DOHH2 (cell line): ENCODE measurements around the gene LACTBL1.

Source experiments
- H3F3A ChIP-seq: fragments of 200-600 bp; sonication (generic), shearing (Covaris generic); 2 replicates; pipeline ENCODE4 v1.6.0; 2016; ENCODE audit warnings: antibody characterized with exemption, mild to moderate bottlenecking; ENCODE audit not compliant: control insufficient read depth, insufficient read depth
- H3K27ac ChIP-seq: fragments of 200-600 bp; sonication (generic); 2 replicates; pipeline ENCODE4 v1.5.1; 2014; ENCODE audit warnings: low read depth, mild to moderate bottlenecking, low read length, moderate library complexity
- H3K27me3 ChIP-seq: fragments of 200-600 bp; sonication (generic); 2 replicates; pipeline ENCODE4 v1.6.1; 2014; ENCODE audit warnings: mild to moderate bottlenecking, low read length, mixed read lengths; ENCODE audit not compliant: control insufficient read depth
- H3K36me3 ChIP-seq: fragments of 200-600 bp; sonication (generic); 2 replicates; pipeline ENCODE4 v1.6.1; 2014; ENCODE audit warnings: mild to moderate bottlenecking, low read length, moderate library complexity, mixed read lengths; ENCODE audit not compliant: control insufficient read depth
- H3K4me1 ChIP-seq: fragments of 200-600 bp; sonication (generic); 2 replicates; pipeline ENCODE4 v1.6.1; 2014; ENCODE audit warnings: mild to moderate bottlenecking, low read length, mixed read lengths; ENCODE audit not compliant: control insufficient read depth
- H3K4me2 ChIP-seq: fragments of 200-600 bp; sonication (generic); 2 replicates; pipeline ENCODE4 v1.6.0; 2014; ENCODE audit warnings: mild to moderate bottlenecking, low read length, moderate library complexity
- H3K4me3 ChIP-seq: fragments of 200-600 bp; sonication (generic); 2 replicates; pipeline ENCODE4 v1.5.1; 2014; ENCODE audit warnings: mild to moderate bottlenecking, low read length, mixed read lengths
- H3K79me2 ChIP-seq: fragments of 200-600 bp; sonication (generic); 2 replicates; pipeline ENCODE4 v1.6.1; 2014; ENCODE audit warnings: mild to moderate bottlenecking, low read length, mixed read lengths; ENCODE audit not compliant: control insufficient read depth
- H3K9me2 ChIP-seq: fragments of 200-600 bp; sonication (generic); replicated peaks from 2 replicates; pipeline ENCODE4 v1.6.1; 2014; ENCODE audit warnings: mild to moderate bottlenecking, low read length, mixed read lengths; ENCODE audit not compliant: control insufficient read depth
- H3K9me3 ChIP-seq: fragments of 200-600 bp; sonication (generic); 2 replicates; pipeline ENCODE4 v1.6.1; 2014; ENCODE audit warnings: antibody characterized with exemption, low read length, mixed read lengths; ENCODE audit not compliant: control insufficient read depth, insufficient read depth
- H4K20me1 ChIP-seq: fragments of 200-600 bp; sonication (generic); 2 replicates; pipeline ENCODE4 v1.6.0; 2014; ENCODE audit warnings: low read depth, mild to moderate bottlenecking, antibody characterized with exemption, low read length, moderate library complexity; ENCODE audit not compliant: control insufficient read depth, insufficient read depth
- EZH2phosphoT487 ChIP-seq: fragments of 200-600 bp; sonication (generic); IDR thresholded peaks from 2 replicates; pipeline ENCODE4 v1.6.1; 2017; ENCODE audit warnings: borderline replicate concordance, mild to moderate bottlenecking, antibody characterized with exemption, low read length, moderate library complexity, mixed read lengths
- TF ChIP-seq, protein P1 (sequence below): fragments of 200-600 bp; sonication (generic); IDR thresholded peaks from one replicate; pipeline ENCODE4 v1.5.1; 2014; ENCODE audit warnings: antibody characterized with exemption, mild to moderate bottlenecking, low read depth, low read length; ENCODE audit not compliant: poor library complexity, severe bottlenecking

LACTBL1 gene

DNA sequence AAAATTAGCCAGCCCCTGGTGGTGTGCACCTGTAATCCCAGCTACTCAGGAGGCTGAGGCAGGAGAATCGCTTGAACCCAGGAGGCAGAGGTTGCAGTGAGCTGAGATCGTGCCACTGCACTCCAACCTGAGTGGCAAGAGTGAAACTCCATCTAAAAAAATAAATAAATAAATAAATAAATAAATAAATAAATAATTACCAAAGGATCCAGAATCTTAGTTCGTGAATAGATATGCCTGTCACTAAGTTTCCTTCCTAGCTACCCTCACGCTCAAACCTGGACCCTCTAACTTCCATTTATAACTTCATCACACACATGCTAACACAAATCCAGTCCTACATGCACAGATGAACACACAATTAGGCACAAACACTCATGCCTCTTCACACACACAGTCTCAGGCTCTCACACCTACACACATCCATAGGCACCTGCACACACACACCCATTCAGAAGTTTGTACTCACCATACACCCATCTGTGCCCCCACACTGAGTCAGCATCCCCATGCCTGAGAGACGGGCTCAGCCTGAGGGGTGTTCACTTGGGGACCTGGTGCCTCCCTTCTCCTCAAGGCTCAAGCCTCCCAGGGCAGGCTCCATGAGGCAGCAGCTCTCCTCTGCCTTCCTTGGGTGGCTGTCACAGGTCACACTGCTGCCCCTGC is 61.5 kb downstream of the LACTBL1 start:
- H3K27me3 ChIP-seq: peaks cover 3% of the 10 kb centered on the region; the same call in 1 of the 2 replicates
- H3K9me3 ChIP-seq: no peaks in the 10 kb centered on the region
- H4K20me1 ChIP-seq: no peaks in the 10 kb centered on the region
- H3K4me3 ChIP-seq: no peak overlapping the region
- no peaks in the 10 kb centered on the region for H3K36me3 ChIP-seq
- TF ChIP-seq, protein P1, sequence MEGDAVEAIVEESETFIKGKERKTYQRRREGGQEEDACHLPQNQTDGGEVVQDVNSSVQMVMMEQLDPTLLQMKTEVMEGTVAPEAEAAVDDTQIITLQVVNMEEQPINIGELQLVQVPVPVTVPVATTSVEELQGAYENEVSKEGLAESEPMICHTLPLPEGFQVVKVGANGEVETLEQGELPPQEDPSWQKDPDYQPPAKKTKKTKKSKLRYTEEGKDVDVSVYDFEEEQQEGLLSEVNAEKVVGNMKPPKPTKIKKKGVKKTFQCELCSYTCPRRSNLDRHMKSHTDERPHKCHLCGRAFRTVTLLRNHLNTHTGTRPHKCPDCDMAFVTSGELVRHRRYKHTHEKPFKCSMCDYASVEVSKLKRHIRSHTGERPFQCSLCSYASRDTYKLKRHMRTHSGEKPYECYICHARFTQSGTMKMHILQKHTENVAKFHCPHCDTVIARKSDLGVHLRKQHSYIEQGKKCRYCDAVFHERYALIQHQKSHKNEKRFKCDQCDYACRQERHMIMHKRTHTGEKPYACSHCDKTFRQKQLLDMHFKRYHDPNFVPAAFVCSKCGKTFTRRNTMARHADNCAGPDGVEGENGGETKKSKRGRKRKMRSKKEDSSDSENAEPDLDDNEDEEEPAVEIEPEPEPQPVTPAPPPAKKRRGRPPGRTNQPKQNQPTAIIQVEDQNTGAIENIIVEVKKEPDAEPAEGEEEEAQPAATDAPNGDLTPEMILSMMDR: no peak
- no peak for TF ChIP-seq EZH2phosphoT487
- H3K4me1 ChIP-seq: no peaks in the 10 kb centered on the region
- no peaks in the 10 kb centered on the region for H3K9me2 ChIP-seq
- H3K79me2 ChIP-seq: no peaks in the 10 kb centered on the region
- H3K4me2 ChIP-seq: no peak overlapping the region
- H3K27ac ChIP-seq: no peak overlapping the region
- no peaks in the 10 kb centered on the region for H3F3A ChIP-seq

DNA sequence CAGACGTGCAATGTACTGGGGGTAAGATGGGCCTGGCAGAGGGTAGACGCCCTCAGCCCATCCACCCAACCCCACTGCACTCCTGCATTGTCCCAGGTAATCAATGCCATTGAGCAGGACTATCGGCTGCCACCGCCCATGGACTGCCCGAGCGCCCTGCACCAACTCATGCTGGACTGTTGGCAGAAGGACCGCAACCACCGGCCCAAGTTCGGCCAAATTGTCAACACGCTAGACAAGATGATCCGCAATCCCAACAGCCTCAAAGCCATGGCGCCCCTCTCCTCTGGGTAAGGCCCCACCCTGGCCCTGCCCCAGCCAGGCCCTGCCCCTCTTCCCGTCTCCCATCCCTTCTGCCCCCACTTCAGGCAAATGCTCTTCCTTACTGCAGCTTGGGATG is 62.4 kb downstream of the LACTBL1 start:
- no peak for TF ChIP-seq EZH2phosphoT487
- TF ChIP-seq, protein P1: no peak

DNA sequence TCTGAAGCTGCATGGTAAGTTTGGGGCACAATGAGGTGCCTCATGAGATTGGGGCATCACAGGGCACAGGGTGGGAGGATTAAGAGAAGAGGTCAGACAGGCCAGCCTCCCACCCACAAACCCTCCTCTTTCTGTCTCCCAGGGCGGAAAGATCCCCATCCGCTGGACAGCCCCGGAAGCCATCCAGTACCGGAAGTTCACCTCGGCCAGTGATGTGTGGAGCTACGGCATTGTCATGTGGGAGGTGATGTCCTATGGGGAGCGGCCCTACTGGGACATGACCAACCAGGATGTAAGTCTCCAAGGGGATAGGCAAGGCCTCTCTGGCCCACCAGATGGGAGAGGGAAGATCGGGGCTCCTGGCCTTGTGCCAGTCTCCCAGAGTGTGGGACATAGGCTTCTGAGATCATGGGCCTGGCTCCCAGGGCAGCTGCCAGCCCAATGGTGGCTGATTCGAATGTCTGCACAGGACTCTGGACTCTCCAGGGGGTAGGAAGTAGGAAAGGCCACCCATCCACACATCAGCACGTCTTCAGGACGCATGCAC is 63.7 kb downstream of the LACTBL1 start:
- H3K79me2 ChIP-seq: no peaks in the 10 kb centered on the region
- H3K36me3 ChIP-seq: no peaks in the 10 kb centered on the region
- H3K9me3 ChIP-seq: no peaks in the 10 kb centered on the region
- TF ChIP-seq EZH2phosphoT487: no peak
- TF ChIP-seq, protein P1: no peak
- no peak overlapping the region for H3K4me3 ChIP-seq
- H3K9me2 ChIP-seq: no peaks in the 10 kb centered on the region
- no peak overlapping the region for H3K27ac ChIP-seq
- H3F3A ChIP-seq: no peaks in the 10 kb centered on the region
- H3K4me1 ChIP-seq: no peaks in the 10 kb centered on the region
- no peaks in the 10 kb centered on the region for H4K20me1 ChIP-seq
- H3K4me2 ChIP-seq: no peak overlapping the region
- peaks cover 3% of the 10 kb centered on the region; the same call in 1 of the 2 replicates for H3K27me3 ChIP-seq

More for the DNA sequence above, 62.4 kb downstream of the LACTBL1 start:
- Histone ChIP-seq H3K9me3 (no peaks in the 10 kb centered on the region), H3K27me3 (peaks cover 2% of the 10 kb centered on the region; the same call in 1 of the 2 replicates), H3K9me2 (no peaks in the 10 kb centered on the region), H3K4me2 (no peak overlapping the region), H3F3A (no peaks in the 10 kb centered on the region), H3K4me3 (no peak overlapping the region), H3K79me2 (no peaks in the 10 kb centered on the region), H3K4me1 (no peaks in the 10 kb centered on the region), H3K36me3 (no peaks in the 10 kb centered on the region), H4K20me1 (no peaks in the 10 kb centered on the region), H3K27ac (no peak overlapping the region)
